ENCODE results near the gene CYP27C1.
"Not testable (repeated sequence)": the region's sequence is repeated elsewhere in the genome, so short reads cannot be mapped to it uniquely, and the experiment has no call there.

CYP27C1 gene

GRCh38 chr2:127175041-127175721 lies 44.9 kb downstream of the CYP27C1 start:
- in situ Hi-C loops (cut with HindIII; ENCODE audit: low sequenced_read_pairs), result no loop called here

GRCh38 chr2:127174640-127175039 lies 45.5 kb downstream of the CYP27C1 start:
- in situ Hi-C loops (cut with HindIII; ENCODE audit: low sequenced_read_pairs), result no loop called here

GRCh38 chr2:127174136-127174535 lies 46.0 kb downstream of the CYP27C1 start:
- in situ Hi-C loops (cut with HindIII; ENCODE audit: low sequenced_read_pairs), result no loop called here

- in situ Hi-C loops (cut with HindIII; ENCODE audit: low sequenced_read_pairs), result no loop called here
These were observed 47.0 kb downstream of the CYP27C1 start for GRCh38 chr2:127173057-127173456.

GRCh38 chr2:127172306-127172705 lies 47.8 kb downstream of the CYP27C1 start:
- in situ Hi-C loops (cut with HindIII; ENCODE audit: low sequenced_read_pairs), result no loop called here

GRCh38 chr2:127170452-127171197 lies 49.5 kb downstream of the CYP27C1 start:
- in situ Hi-C loops (cut with HindIII; ENCODE audit: low sequenced_read_pairs), result no loop called here

- in situ Hi-C loops (cut with HindIII; ENCODE audit: low sequenced_read_pairs), result no loop called here
These were observed 50.1 kb downstream of the CYP27C1 start for GRCh38 chr2:127170021-127170420.

GRCh38 chr2:127169066-127169660 lies 50.9 kb downstream of the CYP27C1 start:
- in situ Hi-C loops (cut with HindIII; ENCODE audit: low sequenced_read_pairs), result no loop called here

GRCh38 chr2:127166231-127166860 lies 53.8 kb downstream of the CYP27C1 start:
- in situ Hi-C loops (cut with HindIII; ENCODE audit: low sequenced_read_pairs), result no loop called here

GRCh38 chr2:127165539-127165935 lies 54.6 kb downstream of the CYP27C1 start:
- in situ Hi-C loops (cut with HindIII; ENCODE audit: low sequenced_read_pairs), result no loop called here

GRCh38 chr2:127164761-127165538 lies 55.1 kb downstream of the CYP27C1 start:
- in situ Hi-C loops (cut with HindIII; ENCODE audit: low sequenced_read_pairs), result no loop called here

GRCh38 chr2:127163921-127164320 lies 56.2 kb downstream of the CYP27C1 start:
- in situ Hi-C loops (cut with HindIII; ENCODE audit: low sequenced_read_pairs), result no loop called here

- in situ Hi-C loops (cut with HindIII; ENCODE audit: low sequenced_read_pairs), result not testable (repeated sequence)
These were observed 57.1 kb downstream of the CYP27C1 start for GRCh38 chr2:127163090-127163406.

- in situ Hi-C loops (cut with HindIII; ENCODE audit: low sequenced_read_pairs), result no loop called here
These were observed 57.6 kb downstream of the CYP27C1 start for GRCh38 chr2:127162261-127163089.

- in situ Hi-C loops (cut with HindIII; ENCODE audit: low sequenced_read_pairs), result no loop called here
These were observed 58.6 kb downstream of the CYP27C1 start for GRCh38 chr2:127161176-127162136.

- in situ Hi-C loops (cut with HindIII; ENCODE audit: low sequenced_read_pairs), result no loop called here
These were observed 59.4 kb downstream of the CYP27C1 start for GRCh38 chr2:127160676-127161075.

- in situ Hi-C loops (cut with HindIII; ENCODE audit: low sequenced_read_pairs), result no loop called here
These were observed 60.6 kb downstream of the CYP27C1 start for GRCh38 chr2:127159543-127159942.

GRCh38 chr2:127158614-127159290 lies 61.3 kb downstream of the CYP27C1 start:
- in situ Hi-C loops (cut with HindIII; ENCODE audit: low sequenced_read_pairs), result no loop called here

Data from DLD1 (cell line).